GM19099 (cell line): Measurements from ENCODE around the gene CYP2A6.
"Not testable (repeated sequence)": the region's sequence is repeated elsewhere in the genome, so short reads cannot be mapped to it uniquely, and the experiment has no call there.

Source experiments
- POLR2A ChIP-seq: IDR thresholded peaks from 3 replicates; pipeline ENCODE4 v1.6.1; 2011; ENCODE audit warnings: low read depth; ENCODE audit not compliant: insufficient read length; ENCODE audit errors: extremely low read depth

The CYP2A6 gene

GRCh38 chr19:40850277-40850676 is at the start of gene CYP2A6:
Gene CYP2A6, minus strand, starts transcription at chr19:40850447. Its CDS starts 21 bp downstream, at chr19:40850426.
- not testable (repeated sequence) for TF ChIP-seq POLR2A

- TF ChIP-seq POLR2A: no peak
Observed at GRCh38 chr19:40896418-40896796, 46.2 kb upstream of the CYP2A6 start.

GRCh38 chr19:40893112-40893511 is 42.9 kb upstream of the CYP2A6 start:
- TF ChIP-seq POLR2A: no peak

- no peak for TF ChIP-seq POLR2A
Observed at GRCh38 chr19:40889366-40889765, 39.1 kb upstream of the CYP2A6 start.

GRCh38 chr19:40888191-40888590 is 37.9 kb upstream of the CYP2A6 start:
- TF ChIP-seq POLR2A: no peak

GRCh38 chr19:40882062-40882461 is 31.8 kb upstream of the CYP2A6 start, which contains the start of gene CYP2A7:
Gene CYP2A7, minus strand, starts transcription at chr19:40882231. Its CDS starts 21 bp downstream, at chr19:40882210.
- not testable (repeated sequence) for TF ChIP-seq POLR2A

- no peak for TF ChIP-seq POLR2A
Observed at GRCh38 chr19:40872209-40872608, 22.0 kb upstream of the CYP2A6 start.

- no peak for TF ChIP-seq POLR2A
Observed at GRCh38 chr19:40867701-40868100, 17.5 kb upstream of the CYP2A6 start.

- TF ChIP-seq POLR2A: no peak
Observed at GRCh38 chr19:40862785-40863184, 12.5 kb upstream of the CYP2A6 start.

- no peak for TF ChIP-seq POLR2A
Observed at GRCh38 chr19:40862333-40862732, 12.1 kb upstream of the CYP2A6 start.

- TF ChIP-seq POLR2A: no peak
Observed at GRCh38 chr19:40858109-40858508, 7.9 kb upstream of the CYP2A6 start.

- TF ChIP-seq POLR2A: no peak
Observed at GRCh38 chr19:40836754-40837429, 13.4 kb downstream of the CYP2A6 start.

GRCh38 chr19:40831502-40832430 is 18.5 kb downstream of the CYP2A6 start:
- TF ChIP-seq POLR2A: no peak

- no peak for TF ChIP-seq POLR2A
Observed at GRCh38 chr19:40829205-40829604, 21.0 kb downstream of the CYP2A6 start.

- TF ChIP-seq POLR2A: no peak
Observed at GRCh38 chr19:40827386-40828247, 22.6 kb downstream of the CYP2A6 start.

GRCh38 chr19:40822161-40822560 is 28.1 kb downstream of the CYP2A6 start:
- no peak for TF ChIP-seq POLR2A

GRCh38 chr19:40815223-40815622 is 35.0 kb downstream of the CYP2A6 start:
- no peak for TF ChIP-seq POLR2A
